Activated B cell treated with CpG ODN at 0.5 μM for 24 hours (primary cell): ENCODE measurements around the gene CSNK1D. TPM values are rescaled to one million over a fixed set of nuclear protein-coding genes. Genes with fewer than 3 reads are reported as not detected.

ENCODE experiments used
- ATAC-seq: fragments of 200-7000 bp; cut with Tn5 transposase; one replicate; pipeline ENCODE4 v1.10.0; 2021; ENCODE audit warnings: low read depth, mild to moderate bottlenecking, moderate library complexity
- CTCF ChIA-PET: fragments of 350-600 bp; sonication (Branson Sonifier 250); formaldehyde crosslinking; loops from one replicate; lab custom pipeline; 2021; ENCODE audit warnings: antibody characterized with exemption; lab: Charles Lee
- POLR2A ChIA-PET: fragments of 350-600 bp; sonication (Branson Sonifier 250); formaldehyde crosslinking; loops from one replicate; lab custom pipeline; 2021; ENCODE audit warnings: antibody characterized with exemption; lab: Charles Lee
- DNase-seq: peaks from one replicate; pipeline ENCODE4 v3.0.0; 2022
- H3K27ac Mint-ChIP-seq: one replicate; pipeline ENCODE4 v1.8.0; 2020; ENCODE audit warnings: mixed read lengths
- H3K27me3 Mint-ChIP-seq: one replicate; pipeline ENCODE4 v1.8.0; 2021; ENCODE audit warnings: mixed read lengths
- H3K36me3 Mint-ChIP-seq: one replicate; pipeline ENCODE4 v1.8.0; 2021; ENCODE audit warnings: low read depth, mixed read lengths
- H3K4me1 Mint-ChIP-seq: one replicate; pipeline ENCODE4 v1.8.0; 2021; ENCODE audit warnings: mixed read lengths
- H3K4me3 Mint-ChIP-seq: one replicate; pipeline ENCODE4 v1.8.0; 2020; ENCODE audit warnings: mild to moderate bottlenecking, mixed read lengths
- H3K9me3 Mint-ChIP-seq: one replicate; pipeline ENCODE4 v1.8.0; 2020; ENCODE audit warnings: mixed read lengths
- intact Hi-C: fragments of 100-400 bp; cut with micrococcal nuclease; formaldehyde crosslinking; loops from one replicate; pipeline ENCODE4 v1.15.1; 2024
- total RNA-seq: library from RNA; stranded (reverse); gene quantifications from 2 replicates; pipeline ENCODE4 v1.2.3, GENCODE V29; 2022
- TF ChIP-seq, protein P1 (sequence below): fragments of 200-600 bp; IDR thresholded peaks from one replicate; pipeline ENCODE4 v1.8.0; 2022; ENCODE audit warnings: antibody characterized with exemption, mild to moderate bottlenecking

Gene CSNK1D
- total RNA-seq, 1 donor from 2014 or later, result 170 TPM

DNA sequence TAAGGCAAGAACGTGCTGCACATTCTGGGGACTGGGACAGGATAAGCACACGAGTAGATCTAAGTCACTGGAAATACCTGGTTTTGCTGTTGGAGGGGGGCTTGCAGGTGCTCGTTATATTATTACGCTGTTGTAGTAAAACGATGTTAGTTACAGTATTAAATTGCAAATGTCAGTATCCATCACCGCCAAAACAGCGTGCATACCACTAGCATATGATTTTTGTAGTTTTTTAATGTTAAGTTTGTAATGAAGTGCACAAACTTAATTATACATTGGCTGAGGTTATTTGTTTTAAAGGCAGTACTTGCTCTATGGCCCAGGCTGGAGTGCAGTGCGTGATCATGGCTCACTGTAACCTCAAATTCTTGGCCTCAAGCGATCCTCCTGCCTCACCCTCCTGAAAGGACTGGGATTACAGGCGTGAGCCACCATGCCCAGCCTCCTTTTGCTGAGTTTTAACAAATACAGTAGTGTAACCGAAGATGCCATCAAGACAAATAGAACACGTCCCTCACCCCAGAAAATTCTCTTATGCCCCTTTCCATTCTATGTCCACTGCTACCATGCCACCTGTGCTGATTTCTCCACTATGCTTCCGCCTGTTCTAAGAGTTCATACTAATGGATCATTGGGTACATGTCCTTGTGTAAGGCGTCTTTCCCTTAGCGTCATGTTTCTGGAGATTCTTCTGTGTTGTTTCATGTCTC, 20.7 kb upstream of the CSNK1D start:
- Mint-ChIP-seq H3K36me3 (peaks cover 9% of the 10 kb centered on the region), H3K9me3 (no peaks in the 10 kb centered on the region), H3K27me3 (no peaks in the 10 kb centered on the region), H3K4me1 (peaks cover 56% of the 10 kb centered on the region), H3K4me3 (peak overlapping the region; percentile 75), H3K27ac (peak overlapping the region; percentile 15)
- POLR2A ChIA-PET, result interaction anchor here (0.7 to 3.2 kb wide), 4 partner anchors 8 to 776 kb away, joined by 3 to 47 read pairs (median 20); partner anchors contain the start of gene CSNK1D
- CTCF ChIA-PET, result no interaction called here
- TF ChIP-seq, protein P1, sequence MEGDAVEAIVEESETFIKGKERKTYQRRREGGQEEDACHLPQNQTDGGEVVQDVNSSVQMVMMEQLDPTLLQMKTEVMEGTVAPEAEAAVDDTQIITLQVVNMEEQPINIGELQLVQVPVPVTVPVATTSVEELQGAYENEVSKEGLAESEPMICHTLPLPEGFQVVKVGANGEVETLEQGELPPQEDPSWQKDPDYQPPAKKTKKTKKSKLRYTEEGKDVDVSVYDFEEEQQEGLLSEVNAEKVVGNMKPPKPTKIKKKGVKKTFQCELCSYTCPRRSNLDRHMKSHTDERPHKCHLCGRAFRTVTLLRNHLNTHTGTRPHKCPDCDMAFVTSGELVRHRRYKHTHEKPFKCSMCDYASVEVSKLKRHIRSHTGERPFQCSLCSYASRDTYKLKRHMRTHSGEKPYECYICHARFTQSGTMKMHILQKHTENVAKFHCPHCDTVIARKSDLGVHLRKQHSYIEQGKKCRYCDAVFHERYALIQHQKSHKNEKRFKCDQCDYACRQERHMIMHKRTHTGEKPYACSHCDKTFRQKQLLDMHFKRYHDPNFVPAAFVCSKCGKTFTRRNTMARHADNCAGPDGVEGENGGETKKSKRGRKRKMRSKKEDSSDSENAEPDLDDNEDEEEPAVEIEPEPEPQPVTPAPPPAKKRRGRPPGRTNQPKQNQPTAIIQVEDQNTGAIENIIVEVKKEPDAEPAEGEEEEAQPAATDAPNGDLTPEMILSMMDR, result no peak
- ATAC-seq, result no peak
- intact Hi-C loops, result loop anchor here (10.0 kb wide), 2 partner anchors 201 to 259 kb away; partner anchors contain the start of genes DCXR and RAC3
- DNase-seq, result no peak

DNA sequence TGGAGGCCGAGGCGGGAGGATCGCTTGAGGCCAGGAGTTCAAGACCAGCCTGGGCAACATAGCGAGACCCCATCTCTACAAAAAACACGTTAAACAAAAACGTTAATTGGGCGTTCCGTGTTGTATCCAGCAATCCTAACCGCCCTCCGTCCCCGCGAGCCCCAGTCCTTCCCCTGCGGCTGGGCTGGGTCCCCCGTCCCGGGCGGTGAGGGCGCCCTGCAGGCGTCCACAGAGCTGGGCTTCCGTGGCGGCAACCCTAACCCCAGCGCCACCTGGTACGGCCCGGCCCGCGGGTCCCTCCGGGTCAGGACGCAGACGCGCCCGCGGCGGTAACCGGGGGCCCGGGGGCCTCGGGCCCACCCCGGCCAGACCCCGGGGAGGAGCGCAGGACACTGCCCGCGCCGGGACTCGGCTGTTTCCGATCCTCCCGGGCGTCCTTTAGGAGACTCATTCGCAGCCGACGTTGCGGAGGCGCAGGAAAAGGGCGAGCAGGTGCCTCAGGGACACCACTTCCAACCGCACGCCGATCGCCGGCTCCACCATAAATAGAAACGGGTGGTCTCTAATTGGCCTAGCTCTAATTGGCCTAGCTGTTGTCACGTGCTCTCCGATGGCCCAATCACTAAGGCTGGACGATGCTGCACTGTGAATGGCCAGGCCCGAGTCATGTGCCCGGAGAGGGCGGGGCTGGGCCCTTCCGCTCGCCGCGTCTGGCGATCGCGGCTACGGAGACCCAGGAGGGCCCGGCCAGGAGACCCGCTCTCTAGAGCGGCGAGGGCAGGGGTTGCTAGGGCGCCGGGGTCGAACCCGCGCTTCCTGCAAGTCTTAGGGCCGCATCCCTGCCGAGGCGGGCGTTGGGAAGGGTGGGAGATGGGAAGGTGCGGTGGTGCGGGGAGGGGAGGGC, 19.0 kb upstream of the CSNK1D start:
- ChIA-PET POLR2A (interaction anchor here (0.6 to 3.2 kb wide), 23 partner anchors 9 to 774 kb away, joined by 3 to 47 read pairs (median 4); partner anchors contain the start of genes CENPX, CSNK1D, FASN and SLC16A3), CTCF (no interaction called here)
- Mint-ChIP-seq H3K4me3 (peak overlapping the region; percentile 87), H3K27me3 (no peaks in the 10 kb centered on the region), H3K4me1 (peaks cover 38% of the 10 kb centered on the region), H3K9me3 (no peaks in the 10 kb centered on the region), H3K27ac (peak overlapping the region; percentile 84), H3K36me3 (peaks cover 4% of the 10 kb centered on the region)
- ATAC-seq (peak; percentile 91), DNase-seq (peak; percentile 81)
- intact Hi-C loops, result loop anchor here (1.0 to 10.0 kb wide), 5 partner anchors 19 to 258 kb away; partner anchors contain the start of genes CCDC57, CSNK1D, DCXR and RAC3
- TF ChIP-seq, protein P1, result no peak

DNA sequence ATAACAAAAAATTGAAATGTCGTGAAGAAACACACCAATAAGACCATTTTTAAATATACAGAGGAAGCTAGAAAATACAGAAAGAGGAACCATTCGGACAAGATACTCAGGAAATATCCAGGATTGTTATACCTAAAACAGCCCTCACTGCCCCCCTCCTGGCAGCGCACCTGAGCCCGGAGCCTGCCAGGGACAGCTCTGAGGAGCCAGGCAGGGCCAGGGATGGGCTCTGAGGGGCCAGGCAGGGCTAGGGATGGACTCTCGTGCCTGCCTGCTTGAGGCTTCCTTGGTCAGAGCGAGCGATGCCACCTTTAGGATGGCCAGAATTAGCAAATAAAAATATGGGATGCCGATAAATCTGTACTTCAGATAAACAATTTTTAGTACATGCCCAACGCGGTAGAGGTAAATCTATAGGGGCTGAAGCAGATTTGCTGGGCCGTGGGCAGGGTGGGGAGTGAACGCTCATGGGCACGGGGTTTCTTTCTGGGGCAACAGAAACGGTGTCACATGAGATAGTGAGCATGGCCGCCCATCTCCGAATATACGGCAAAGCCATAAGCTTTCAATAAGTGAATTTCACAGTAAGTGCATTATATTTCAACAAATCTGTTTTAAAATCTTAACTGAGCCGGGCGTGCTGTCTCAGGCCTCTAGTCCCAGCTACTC, 18.2 kb upstream of the CSNK1D start:
- no peaks in the 10 kb centered on the region for H3K27me3 Mint-ChIP-seq
- peaks cover 36% of the 10 kb centered on the region for H3K4me1 Mint-ChIP-seq
- H3K36me3 Mint-ChIP-seq, result peaks cover 4% of the 10 kb centered on the region
- ChIA-PET POLR2A (interaction anchor here (1.0 to 3.2 kb wide), 10 partner anchors 8 to 193 kb away, joined by 3 to 47 read pairs (median 8); partner anchors contain the start of genes CSNK1D and FASN), CTCF (no interaction called here)
- no peaks in the 10 kb centered on the region for H3K9me3 Mint-ChIP-seq
- ATAC-seq (no peak), DNase-seq (no peak)
- H3K27ac Mint-ChIP-seq, result peak overlapping the region; percentile 36
- intact Hi-C loops, result loop anchor here (1.0 to 10.0 kb wide), 5 partner anchors 18 to 257 kb away; partner anchors contain the start of genes CCDC57, CSNK1D, DCXR and RAC3
- peak overlapping the region; percentile 64 for H3K4me3 Mint-ChIP-seq
- TF ChIP-seq, protein P1, result no peak

DNA sequence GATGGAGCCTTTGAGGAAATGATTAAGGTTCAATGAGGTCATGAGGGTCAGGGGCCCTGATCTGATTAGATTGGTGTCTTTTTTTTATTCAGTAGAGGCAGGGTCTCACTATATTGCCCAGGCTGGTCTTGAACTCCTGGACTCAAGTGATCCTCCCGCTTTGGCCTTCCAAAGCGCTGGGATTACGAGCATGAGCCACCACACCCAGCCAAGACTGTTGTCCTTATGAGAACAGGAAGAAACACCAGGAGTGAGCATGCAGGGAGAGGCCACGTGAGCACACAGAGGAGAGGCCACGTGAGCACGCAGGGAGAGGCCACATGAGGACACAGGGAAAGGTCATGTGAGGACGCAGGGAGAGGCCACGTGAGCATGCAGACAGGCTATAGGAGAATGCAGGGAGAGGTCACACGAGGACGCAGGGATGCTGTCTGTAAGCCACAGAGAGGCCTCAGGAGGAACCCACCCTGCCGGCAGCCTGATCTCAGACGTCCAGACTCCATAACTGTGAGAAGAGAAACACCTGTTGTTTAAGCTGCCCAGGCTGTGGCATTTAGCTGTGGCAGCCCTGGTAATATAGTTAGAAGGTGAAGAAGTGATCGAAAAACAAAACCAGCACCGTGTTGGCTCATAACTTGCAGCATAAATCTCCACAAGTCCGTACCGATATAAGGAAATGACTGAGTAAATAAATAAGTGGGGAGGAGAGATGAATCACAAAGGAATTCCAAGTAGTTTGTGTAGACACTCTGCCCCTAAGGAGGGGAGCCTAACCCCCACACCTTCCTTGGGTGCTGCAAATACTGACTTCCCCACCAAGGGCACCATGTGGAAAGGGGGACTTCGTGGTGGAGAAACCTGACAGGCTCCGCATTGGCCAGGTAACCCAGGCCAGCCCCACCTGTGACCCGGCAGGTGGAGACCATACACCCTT, 14.6 kb upstream of the CSNK1D start:
- TF ChIP-seq, protein P1, result no peak
- H3K9me3 Mint-ChIP-seq, result no peaks in the 10 kb centered on the region
- ATAC-seq (no peak), DNase-seq (no peak)
- no peak overlapping the region for H3K4me3 Mint-ChIP-seq
- ChIA-PET CTCF (no interaction called here), POLR2A (interaction anchor here (1.2 kb wide), 1 partner anchor 9 kb away, joined by 9 read pairs; no protein-coding TSS in a partner anchor)
- H3K4me1 Mint-ChIP-seq, result peaks cover 18% of the 10 kb centered on the region
- H3K27ac Mint-ChIP-seq, result no peak overlapping the region
- H3K27me3 Mint-ChIP-seq, result no peaks in the 10 kb centered on the region
- intact Hi-C loops, result no loop called here
- peaks cover 4% of the 10 kb centered on the region for H3K36me3 Mint-ChIP-seq
